A549 (cell line): ENCODE results near the gene GFRAL. TPM values are rescaled to one million over a fixed set of nuclear protein-coding genes. Genes with fewer than 3 reads are reported as not detected.

Experiments
- ATAC-seq, 2 experiments: fragments of 200-7000 bp in 1 of 2; fragments of >200 bp in 1 of 2; cut with Nextera tagmentation in 1 of 2; cut with Tn5 transposase in 1 of 2; 3 replicates each; pipeline versions ENCODE4 v1.8.0 to v1.9.1; 2018 to 2020; ENCODE audit warnings: mild to moderate bottlenecking in 1 of 2, moderate library complexity in 1 of 2
- CTCF ChIA-PET: fragments of 300-600 bp; sonication (Branson Sonifier 250); formaldehyde crosslinking; extraction: SDS; loops from one replicate; lab custom pipeline; 2021; ENCODE audit warnings: antibody characterized with exemption, inconsistent platforms; lab: Yijun Ruan, JAX
- POLR2A ChIA-PET: fragments of 350-600 bp; formaldehyde crosslinking; extraction: SDS; loops from one replicate; lab custom pipeline; 2021; ENCODE audit warnings: antibody characterized with exemption, inconsistent platforms; lab: Yijun Ruan, JAX
- DNase-seq, 2 experiments: peaks; one replicate each; pipeline versions ENCODE4 v3.0.0 to v3.0.0-alpha.2; 2011 to 2016; ENCODE audit warnings: low read depth in 1 of 2, low spot score in 1 of 2
- FAIRE-seq: peaks from 2 replicates; lab custom pipeline; 2011; peaks lifted over from hg19 to GRCh38; lab: Jason Lieb, UNC
- H3K27ac ChIP-seq, 2 experiments: fragments of >200 bp; sonication (Bioruptor Twin); formaldehyde crosslinking; 3 replicates each; pipeline ENCODE4 v1.5.1; 2016 to 2017
- H3K4me1 ChIP-seq: fragments of >200 bp; sonication (Bioruptor Twin); formaldehyde crosslinking; 3 replicates; pipeline ENCODE4 v1.6.1; 2016
- H3K4me2 ChIP-seq: fragments of >200 bp; sonication (Bioruptor Twin); formaldehyde crosslinking; 3 replicates; pipeline ENCODE4 v1.6.1; 2016
- H3K4me3 ChIP-seq: fragments of >200 bp; sonication (Bioruptor Twin); formaldehyde crosslinking; 3 replicates; pipeline ENCODE4 v1.5.1; 2016
- H3K9me3 ChIP-seq: fragments of >200 bp; sonication (Bioruptor Twin); formaldehyde crosslinking; 3 replicates; pipeline ENCODE4 v1.6.1; 2016
- BHLHE40 ChIP-seq: IDR thresholded peaks from 2 replicates; pipeline ENCODE4 v1.6.1; 2012; ENCODE audit warnings: low read depth, low read length, inconsistent platforms
- CEBPB ChIP-seq, 2 experiments: fragments of >200 bp in 1 of 2; sonication (Bioruptor Twin) in 1 of 2; formaldehyde crosslinking in 1 of 2; IDR thresholded peaks; 2 replicates each; pipeline ENCODE4 v1.6.1; 2012 to 2016
- EP300 ChIP-seq, 2 experiments: fragments of >200 bp; sonication (Bioruptor Twin); formaldehyde crosslinking; IDR thresholded peaks; 2 replicates in 1 of 2; 3 replicates in 1 of 2; pipeline ENCODE4 v1.6.1; 2016 to 2017
- HDAC2 ChIP-seq: fragments of 200-600 bp; sonication (generic); IDR thresholded peaks from 2 replicates; pipeline ENCODE4 v1.6.1; 2016
- JUNB ChIP-seq: fragments of >200 bp; sonication (Bioruptor Twin); formaldehyde crosslinking; IDR thresholded peaks from 2 replicates; pipeline ENCODE4 v1.6.1; 2016
- KDM5A ChIP-seq: fragments of 200-600 bp; sonication (generic); IDR thresholded peaks from 2 replicates; pipeline ENCODE4 v1.6.1; 2016; ENCODE audit warnings: antibody characterized with exemption, mild to moderate bottlenecking
- MAFK ChIP-seq: fragments of 450-650 bp; IDR thresholded peaks from 2 replicates; pipeline ENCODE4 v1.6.1; 2014; ENCODE audit not compliant: partially characterized antibody
- MAZ ChIP-seq: fragments of 150-350 bp; IDR thresholded peaks from 2 replicates; pipeline ENCODE4 v1.6.1; 2014; ENCODE audit warnings: antibody characterized with exemption, low read depth, low read length, borderline replicate concordance
- NPAS2 ChIP-seq: fragments of 250-450 bp; sonication (Bioruptor Pico); IDR thresholded peaks from 2 replicates; pipeline ENCODE4 v1.8.0; 2022; ENCODE audit warnings: mild to moderate bottlenecking, moderate library complexity, borderline replicate concordance
- PBX3 ChIP-seq: IDR thresholded peaks from 2 replicates; pipeline ENCODE4 v1.6.1; 2012
- PHF8 ChIP-seq: fragments of 200-600 bp; sonication (generic); IDR thresholded peaks from 2 replicates; pipeline ENCODE4 v1.6.1; 2016; ENCODE audit warnings: low read depth, mild to moderate bottlenecking, antibody characterized with exemption, moderate library complexity, borderline replicate concordance
- POLR2AphosphoS2 ChIP-seq: conservative IDR thresholded peaks from 2 replicates; pipeline ENCODE4 v1.6.1; 2012; ENCODE audit warnings: low read length, improper control_type of control experiment, inconsistent platforms
- RAD21 ChIP-seq, 2 experiments: fragments of >200 bp in 1 of 2; sonication (Bioruptor Twin) in 1 of 2; formaldehyde crosslinking in 1 of 2; IDR thresholded peaks in 1 of 2; conservative IDR thresholded peaks in 1 of 2; 2 replicates in 1 of 2; 3 replicates in 1 of 2; pipeline ENCODE4 v1.6.1; 2012 to 2018; ENCODE audit warnings: inconsistent platforms in 1 of 2
- SMC3 ChIP-seq: fragments of >200 bp; sonication (Bioruptor Twin); formaldehyde crosslinking; IDR thresholded peaks from 3 replicates; pipeline ENCODE4 v1.6.1; 2018; ENCODE audit warnings: inconsistent platforms
- ZFP36 ChIP-seq: fragments of 450-650 bp; IDR thresholded peaks from 2 replicates; pipeline ENCODE4 v1.6.1; 2014; ENCODE audit warnings: borderline replicate concordance; ENCODE audit not compliant: partially characterized antibody
- ZNF302 ChIP-seq: fragments of 250-450 bp; sonication (Bioruptor Pico); IDR thresholded peaks from 2 replicates; pipeline ENCODE4 v1.9.0; 2021; ENCODE audit warnings: inconsistent platforms, mild to moderate bottlenecking, moderate library complexity
- ZSCAN20 ChIP-seq: fragments of 250-450 bp; sonication (Bioruptor Pico); IDR thresholded peaks from 2 replicates; pipeline ENCODE4 v1.8.0; 2022; ENCODE audit warnings: mild to moderate bottlenecking, moderate library complexity
- WGBS: methylation state at CpG from one replicate; pipeline ENCODE4 v1.1.6; 2017; ENCODE audit errors: missing lambda C conversion rate; 5-methylcytosine and 5-hydroxymethylcytosine counted together
- polyA plus RNA-seq, 4 experiments: library from polyadenylated mRNA; depleted of rRNA in 3 of 4; stranded (reverse); fragments of >200 nt; fragmentation: RNase III in 1 of 4; extraction: RNeasy Plus Mini Kit Qiagen cat#74134 plus additional on column Dnase treatment in 1 of 4; gene quantifications; 2 replicates in 3 of 4; 3 replicates in 1 of 4; pipeline ENCODE4 v1.2.3, GENCODE V29; 2011 to 2017
- TF ChIP-seq, protein P1 (sequence below): fragments of 200-600 bp; sonication (generic); IDR thresholded peaks from 2 replicates; pipeline ENCODE4 v1.6.1; 2016; ENCODE audit warnings: antibody characterized with exemption, mild to moderate bottlenecking, moderate library complexity
- TF ChIP-seq, protein P2 (sequence below): IDR thresholded peaks from 2 replicates; pipeline ENCODE4 v1.6.1; 2012

Gene GFRAL
- polyA plus RNA-seq, 2 of the 4 experiments (the other 2 are of a cell fraction) = not detected

GRCh38 chr6:55399351-55399750, 72.1 kb downstream of the GFRAL start:
- no peak overlapping the region for H3K4me3 ChIP-seq
- H3K27ac ChIP-seq = no peak overlapping the region
- H3K9me3 ChIP-seq = no peaks in the 10 kb centered on the region
- ATAC-seq = no peak
- no peaks in the 10 kb centered on the region for H3K4me1 ChIP-seq
- POLR2A ChIA-PET = no interaction called here
- 0% methylated on average over 1 of the region's 1 CpG for WGBS
- TF ChIP-seq POLR2AphosphoS2 = no peak
- no peak for TF ChIP-seq NPAS2 (CRISPR knock-in tag)
- TF ChIP-seq, protein P1, sequence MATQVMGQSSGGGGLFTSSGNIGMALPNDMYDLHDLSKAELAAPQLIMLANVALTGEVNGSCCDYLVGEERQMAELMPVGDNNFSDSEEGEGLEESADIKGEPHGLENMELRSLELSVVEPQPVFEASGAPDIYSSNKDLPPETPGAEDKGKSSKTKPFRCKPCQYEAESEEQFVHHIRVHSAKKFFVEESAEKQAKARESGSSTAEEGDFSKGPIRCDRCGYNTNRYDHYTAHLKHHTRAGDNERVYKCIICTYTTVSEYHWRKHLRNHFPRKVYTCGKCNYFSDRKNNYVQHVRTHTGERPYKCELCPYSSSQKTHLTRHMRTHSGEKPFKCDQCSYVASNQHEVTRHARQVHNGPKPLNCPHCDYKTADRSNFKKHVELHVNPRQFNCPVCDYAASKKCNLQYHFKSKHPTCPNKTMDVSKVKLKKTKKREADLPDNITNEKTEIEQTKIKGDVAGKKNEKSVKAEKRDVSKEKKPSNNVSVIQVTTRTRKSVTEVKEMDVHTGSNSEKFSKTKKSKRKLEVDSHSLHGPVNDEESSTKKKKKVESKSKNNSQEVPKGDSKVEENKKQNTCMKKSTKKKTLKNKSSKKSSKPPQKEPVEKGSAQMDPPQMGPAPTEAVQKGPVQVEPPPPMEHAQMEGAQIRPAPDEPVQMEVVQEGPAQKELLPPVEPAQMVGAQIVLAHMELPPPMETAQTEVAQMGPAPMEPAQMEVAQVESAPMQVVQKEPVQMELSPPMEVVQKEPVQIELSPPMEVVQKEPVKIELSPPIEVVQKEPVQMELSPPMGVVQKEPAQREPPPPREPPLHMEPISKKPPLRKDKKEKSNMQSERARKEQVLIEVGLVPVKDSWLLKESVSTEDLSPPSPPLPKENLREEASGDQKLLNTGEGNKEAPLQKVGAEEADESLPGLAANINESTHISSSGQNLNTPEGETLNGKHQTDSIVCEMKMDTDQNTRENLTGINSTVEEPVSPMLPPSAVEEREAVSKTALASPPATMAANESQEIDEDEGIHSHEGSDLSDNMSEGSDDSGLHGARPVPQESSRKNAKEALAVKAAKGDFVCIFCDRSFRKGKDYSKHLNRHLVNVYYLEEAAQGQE = no peak
- TF ChIP-seq CEBPB (IDR thresholded peaks at IDR 0.05) = no peak
- TF ChIP-seq BHLHE40 = no peak
- TF ChIP-seq, protein P2, sequence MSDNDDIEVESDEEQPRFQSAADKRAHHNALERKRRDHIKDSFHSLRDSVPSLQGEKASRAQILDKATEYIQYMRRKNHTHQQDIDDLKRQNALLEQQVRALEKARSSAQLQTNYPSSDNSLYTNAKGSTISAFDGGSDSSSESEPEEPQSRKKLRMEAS = no peak
- TF ChIP-seq EP300 (IDR thresholded peaks at IDR 0.05) = no peak
- TF ChIP-seq ZFP36 = no peak
- no peak for TF ChIP-seq HDAC2
- no peak for TF ChIP-seq SMC3
- TF ChIP-seq ZSCAN20 (CRISPR knock-in tag) = no peak
- no peak for TF ChIP-seq ZNF302 (CRISPR knock-in tag)
- no peak for TF ChIP-seq RAD21 (conservative IDR thresholded peaks at IDR 0.05 in 1 of 2, IDR thresholded peaks at IDR 0.05 in 1 of 2)
- TF ChIP-seq KDM5A = no peak
- TF ChIP-seq MAFK = no peak
- TF ChIP-seq MAZ = no peak
- no peak for TF ChIP-seq JUNB
- FAIRE-seq = no peak
- DNase-seq = no peak
- H3K4me2 ChIP-seq = no peak overlapping the region
- CTCF ChIA-PET = no interaction called here

DNA sequence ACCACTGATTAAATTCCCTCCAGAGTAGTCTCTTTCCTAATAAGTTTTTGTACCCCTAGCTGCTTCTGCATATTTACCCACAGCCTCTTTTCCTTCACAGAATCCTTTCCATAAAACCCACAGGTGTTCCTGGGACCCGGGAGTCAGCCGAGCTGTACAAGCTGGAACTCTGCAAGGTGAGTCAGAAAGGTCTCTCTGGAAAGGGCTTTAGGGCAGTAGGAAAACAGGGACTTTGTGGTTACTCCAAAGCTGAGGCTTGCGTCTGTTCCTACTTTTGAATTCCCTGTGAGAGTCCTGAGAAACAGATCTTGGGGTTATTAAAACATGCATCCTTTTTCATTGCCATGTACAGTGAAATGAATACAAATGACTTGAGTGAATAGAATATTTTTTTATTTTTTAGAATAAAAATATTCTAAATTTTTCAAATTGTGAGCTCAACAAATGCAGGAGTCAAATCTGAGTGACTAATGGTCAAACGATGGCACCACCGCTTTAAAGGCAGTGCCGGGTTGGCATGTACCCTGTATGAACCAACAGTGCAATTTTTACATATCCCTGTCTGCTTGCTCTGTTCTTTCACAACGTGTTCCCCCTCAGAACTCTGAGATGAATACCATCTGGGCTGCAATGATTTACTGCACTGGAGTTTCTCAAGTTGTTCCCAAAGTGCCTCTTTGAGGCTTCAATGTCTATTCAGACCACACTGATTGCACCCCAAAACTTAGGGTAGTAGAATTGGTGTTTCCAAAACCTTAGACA, 78.4 kb downstream of the GFRAL start:
- WGBS = 44% methylated on average over 7 of the region's 7 CpGs
- Histone ChIP-seq H3K9me3 (no peaks in the 10 kb centered on the region), H3K4me2 (no peak overlapping the region), H3K4me1 (no peaks in the 10 kb centered on the region), H3K27ac (no peak overlapping the region), H3K4me3 (no peak overlapping the region)
- ChIA-PET POLR2A (no interaction called here), CTCF (interaction anchor here (0.6 kb wide), 1 partner anchor 1188 kb away, joined by 3 read pairs; no protein-coding TSS in a partner anchor)
- no peak for DNase-seq
- TF ChIP-seq ZSCAN20 (CRISPR knock-in tag) (no peak), PHF8 (no peak), MAFK (no peak), PBX3 (no peak)
- TF ChIP-seq, protein P2 = no peak
- no peak for ATAC-seq
- no peak for FAIRE-seq
